GM21786 (cell line): ENCODE results near the gene SULF2.
"Not testable (repeated sequence)": the region's sequence is repeated elsewhere in the genome, so short reads cannot be mapped to it uniquely, and the experiment has no call there.

Experiments used
- ATAC-seq: cut with Tn5 transposase; IDR thresholded peaks from one replicate; pipeline ENCODE4 v1.9.1; 2021; ENCODE audit not compliant: unreplicated experiment

Gene SULF2

DNA sequence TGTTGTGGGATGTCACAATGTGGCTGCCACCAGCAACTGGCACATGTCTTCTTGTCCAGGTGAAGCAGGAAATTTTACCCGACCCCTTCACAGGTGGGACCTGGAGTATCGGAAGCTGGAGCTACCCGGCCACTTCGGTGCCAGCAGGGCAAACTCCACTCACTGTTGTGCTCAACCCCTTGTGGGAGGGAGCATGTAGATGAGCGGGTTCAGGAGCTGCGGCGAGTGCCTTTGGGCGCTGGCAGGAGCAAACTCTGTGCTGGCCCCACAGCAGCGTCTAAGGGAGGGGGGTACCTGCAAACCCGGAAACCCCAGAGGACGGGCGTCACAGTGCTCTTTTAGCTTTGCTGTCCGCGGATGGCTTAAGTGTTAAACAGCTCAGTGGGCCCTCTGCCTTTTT is 20.7 kb upstream of the SULF2 start:
- ATAC-seq: no peak

DNA sequence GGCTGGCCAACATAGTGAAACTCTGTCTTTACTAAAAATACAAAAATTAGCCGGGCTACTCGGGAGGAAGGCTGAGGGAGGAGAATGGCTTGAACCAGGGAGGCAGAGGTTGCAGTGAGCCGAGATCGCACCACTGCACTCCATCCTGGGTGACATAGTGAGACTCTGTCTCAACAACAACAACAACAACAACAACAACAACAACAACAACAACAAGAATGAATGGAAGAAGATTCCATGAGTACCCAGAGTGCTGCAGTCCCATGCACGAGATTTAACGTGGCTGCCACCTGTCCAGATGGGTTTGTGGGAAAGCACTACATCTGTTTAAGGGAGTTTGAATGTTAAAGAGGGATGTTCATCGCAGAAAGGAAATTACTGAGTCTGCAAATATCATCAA is 19.7 kb upstream of the SULF2 start:
- not testable (repeated sequence) for ATAC-seq

DNA sequence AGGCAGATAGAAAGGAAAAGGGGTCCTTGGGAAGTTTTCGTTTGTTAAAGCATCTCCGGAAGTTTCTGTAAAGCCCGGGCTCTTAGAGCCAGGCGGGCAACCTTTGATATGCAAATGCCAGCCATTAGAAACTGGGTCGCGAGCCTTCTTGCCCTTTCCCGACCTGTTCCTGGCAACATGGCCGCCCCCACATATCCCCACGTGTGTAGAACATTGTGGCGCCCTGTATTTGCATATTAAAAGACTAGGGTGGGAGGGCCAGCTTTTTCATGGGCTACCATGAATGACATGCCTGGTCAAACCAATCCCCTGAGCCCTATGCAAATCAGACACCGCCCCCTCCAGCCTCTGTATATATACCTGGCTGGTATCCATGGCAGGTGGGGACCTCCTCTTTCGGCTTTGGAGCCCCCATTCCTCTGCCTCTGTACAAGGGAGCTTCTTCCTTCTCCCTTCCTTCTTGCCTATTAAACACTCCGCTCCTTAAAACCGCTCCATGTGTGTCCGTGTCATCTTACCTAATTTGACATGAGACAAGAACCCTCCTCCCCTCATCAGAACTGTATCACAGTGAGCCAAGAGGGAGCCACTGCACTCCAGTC is 19.0 kb upstream of the SULF2 start:
- not testable (repeated sequence) for ATAC-seq

DNA sequence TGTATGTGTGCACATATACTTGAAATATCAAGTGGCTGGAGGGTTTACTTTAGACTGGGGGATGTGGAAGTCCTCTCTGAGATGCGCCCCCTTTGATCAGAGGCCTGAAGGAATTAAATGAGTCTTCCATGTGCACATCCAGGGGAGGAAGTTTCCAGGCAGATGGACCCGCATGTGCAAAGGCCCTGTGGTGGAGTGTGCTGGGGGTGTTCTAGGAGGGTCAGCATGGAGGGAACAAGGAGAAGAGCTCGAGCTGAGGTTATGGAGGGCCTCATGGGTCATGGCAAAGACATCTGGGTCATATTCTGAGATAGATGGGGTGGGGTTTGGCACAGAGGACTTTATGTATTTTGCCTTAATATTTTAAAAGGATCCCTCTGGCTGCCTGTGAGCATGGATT is 17.7 kb upstream of the SULF2 start:
- no peak for ATAC-seq

DNA sequence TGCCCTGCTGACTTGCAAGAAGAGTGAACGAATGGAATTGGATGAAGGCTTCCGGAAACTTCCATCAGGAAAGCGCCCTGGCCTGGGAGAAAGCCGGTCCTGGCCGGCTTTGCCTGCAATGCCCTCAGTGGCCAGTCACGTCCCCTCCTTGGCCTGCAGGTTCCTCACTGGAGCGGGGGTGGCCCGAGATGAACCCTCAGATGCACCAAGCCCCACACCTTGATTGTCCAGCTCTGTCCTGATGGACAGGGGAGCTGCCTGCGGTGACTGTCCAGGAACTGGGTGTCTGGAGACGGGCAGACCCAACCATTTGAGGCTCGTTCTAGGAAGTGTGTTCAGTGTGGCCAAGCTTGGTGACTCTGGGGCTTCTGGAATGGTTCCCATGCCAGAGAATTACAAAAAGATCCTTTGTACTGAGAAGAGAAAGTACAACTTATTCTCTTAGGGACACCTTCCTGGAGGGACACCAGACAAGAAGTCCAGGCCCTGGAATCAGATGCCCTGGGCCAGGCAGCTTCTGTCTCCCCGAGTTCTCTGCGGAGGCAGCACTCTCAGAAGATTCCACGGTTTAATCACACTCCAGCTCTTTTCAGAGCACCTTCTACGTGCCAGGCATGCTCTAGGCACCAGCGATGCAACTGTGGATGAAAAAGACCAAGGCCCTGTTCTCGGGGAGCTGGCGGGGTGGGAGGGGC is 17.1 kb upstream of the SULF2 start:
- no peak for ATAC-seq

DNA sequence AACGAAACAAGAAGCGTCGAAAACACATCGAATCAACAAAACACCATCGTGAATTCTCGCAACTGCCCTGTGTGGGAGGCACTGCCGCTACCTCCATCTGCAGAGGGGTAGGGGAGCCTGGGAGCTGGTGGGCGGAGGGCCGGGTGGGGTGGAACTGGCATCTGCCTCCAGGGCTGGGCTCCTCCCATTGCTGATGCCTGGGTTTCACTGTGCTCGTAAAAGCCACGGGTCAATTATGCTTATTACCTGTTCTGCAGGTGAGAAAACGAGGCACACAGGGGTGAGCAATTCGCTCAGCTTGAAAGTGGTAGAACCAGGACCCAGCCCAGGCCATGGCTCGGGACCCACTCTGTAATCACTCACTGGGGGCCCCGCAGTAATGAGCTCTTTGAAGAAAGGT is 16.5 kb upstream of the SULF2 start:
- no peak for ATAC-seq

DNA sequence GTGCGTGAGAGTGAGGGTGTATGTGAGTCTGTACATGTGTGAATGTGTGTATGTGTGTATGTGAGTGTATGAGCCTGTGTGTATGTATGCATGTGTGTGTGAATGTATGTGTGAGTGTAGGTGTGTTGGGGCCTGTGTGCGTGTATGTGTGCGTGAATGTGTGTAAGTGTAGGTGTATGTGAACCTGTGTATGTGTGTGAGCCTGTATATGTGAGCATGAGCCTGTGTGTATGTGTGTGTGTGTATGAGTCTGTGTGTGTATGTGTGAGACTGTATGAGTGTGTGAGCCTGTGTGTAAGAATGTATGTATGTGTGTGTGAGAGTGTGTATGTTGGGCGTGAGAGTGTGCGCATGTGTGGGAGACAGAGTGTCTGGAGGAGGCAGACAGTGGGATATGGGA is 15.8 kb upstream of the SULF2 start:
- no peak for ATAC-seq

DNA sequence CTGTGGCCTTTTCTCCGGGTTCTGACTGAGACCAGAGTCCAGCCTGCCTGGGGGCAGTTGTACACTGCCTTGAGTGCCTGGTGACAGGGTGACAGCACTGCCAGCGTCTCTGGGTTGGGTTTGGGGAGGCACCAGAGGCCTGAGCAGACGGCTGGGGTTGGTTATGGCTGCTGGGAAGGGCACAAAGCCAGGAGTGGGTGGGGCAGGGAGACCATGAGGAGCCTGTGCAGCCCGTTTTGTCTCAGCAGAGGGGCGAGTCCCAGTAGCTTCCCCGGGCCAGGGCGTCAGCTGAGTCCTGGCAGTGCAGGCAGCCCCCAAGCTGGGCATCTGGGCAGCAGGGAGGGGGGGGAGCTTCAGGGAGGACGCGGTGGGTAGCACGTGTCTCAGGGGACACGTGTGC is 15.3 kb upstream of the SULF2 start:
- no peak for ATAC-seq

DNA sequence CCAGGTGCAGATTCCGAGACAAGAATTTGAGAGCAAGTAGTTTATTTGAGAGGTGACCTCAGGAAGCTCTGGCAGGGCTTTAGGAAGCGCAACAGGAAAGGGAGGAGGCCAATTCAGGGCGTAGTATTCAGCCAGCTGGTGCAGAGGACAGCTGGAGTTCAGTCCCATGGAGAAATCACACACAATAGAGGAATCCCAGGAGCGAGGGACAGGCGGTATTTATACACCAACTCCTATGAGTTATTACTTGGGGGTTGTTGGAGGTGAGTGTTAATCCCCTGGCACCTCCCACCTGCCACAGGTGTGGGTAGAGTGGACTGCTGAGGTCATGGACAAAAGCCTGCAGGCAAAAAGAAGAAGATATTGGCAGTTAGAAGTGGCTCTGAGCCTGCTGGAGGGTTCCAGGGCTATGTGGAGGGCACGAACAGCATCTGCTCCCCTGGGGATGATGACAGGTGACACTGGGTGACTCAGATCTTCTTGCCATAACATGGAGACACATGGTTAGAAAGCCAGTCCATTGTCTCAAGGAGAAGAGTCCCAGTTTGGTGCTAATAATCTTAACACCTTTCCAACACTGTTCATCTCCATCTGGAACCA is 13.9 kb upstream of the SULF2 start:
- ATAC-seq: no peak

DNA sequence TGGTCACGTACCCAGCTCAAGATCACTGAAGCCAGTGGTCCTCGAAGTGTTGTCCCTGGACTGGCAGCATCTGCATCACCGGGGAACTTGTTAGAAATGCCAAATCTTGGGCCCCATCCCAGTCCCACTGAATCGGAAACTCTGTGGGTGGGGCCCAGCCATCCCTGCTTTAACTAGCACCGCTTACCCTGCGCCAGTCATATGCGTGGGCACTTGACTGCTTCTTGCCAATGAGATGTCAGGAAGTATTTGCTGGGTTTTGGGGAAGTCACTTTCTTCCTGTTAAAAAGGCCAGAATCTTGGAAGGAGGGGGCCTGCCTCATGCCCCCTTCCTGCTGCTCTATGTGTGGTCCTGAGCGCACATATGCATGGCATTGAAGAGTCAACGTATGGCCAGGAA is 11.7 kb upstream of the SULF2 start:
- ATAC-seq: no peak

DNA sequence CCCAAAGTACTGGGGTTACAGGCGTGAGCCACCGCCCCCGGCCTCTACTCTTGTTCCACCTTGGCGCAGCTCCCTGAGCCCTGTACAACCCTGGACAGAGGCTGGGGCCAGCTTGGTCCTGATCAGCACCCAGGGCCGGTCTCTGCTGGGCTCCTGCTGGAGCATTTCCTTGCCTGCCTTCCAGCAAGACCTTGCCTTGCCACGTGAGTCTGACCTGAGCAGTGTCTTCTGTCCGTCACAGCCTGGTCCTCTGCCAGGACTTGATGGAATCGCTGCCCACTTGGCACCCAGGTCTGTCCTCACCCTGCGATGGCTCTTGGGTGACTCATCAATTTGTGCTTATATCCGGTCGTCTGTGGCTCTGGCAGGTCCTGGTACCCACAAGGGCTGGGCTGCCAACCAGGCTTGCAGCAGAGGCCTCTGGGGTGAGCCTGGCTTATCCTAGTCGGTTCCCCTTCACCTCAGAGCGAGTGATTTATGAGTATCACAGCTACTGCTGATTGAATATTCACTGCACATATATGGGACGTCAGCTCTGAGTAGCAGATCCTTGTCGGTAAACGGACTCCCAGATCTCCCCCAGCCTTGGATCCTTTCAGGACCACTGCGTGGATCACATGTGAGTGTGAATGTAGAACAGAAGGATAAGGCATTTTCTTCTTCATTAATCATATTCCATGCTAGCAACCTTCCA is 10.1 kb upstream of the SULF2 start:
- no peak for ATAC-seq

DNA sequence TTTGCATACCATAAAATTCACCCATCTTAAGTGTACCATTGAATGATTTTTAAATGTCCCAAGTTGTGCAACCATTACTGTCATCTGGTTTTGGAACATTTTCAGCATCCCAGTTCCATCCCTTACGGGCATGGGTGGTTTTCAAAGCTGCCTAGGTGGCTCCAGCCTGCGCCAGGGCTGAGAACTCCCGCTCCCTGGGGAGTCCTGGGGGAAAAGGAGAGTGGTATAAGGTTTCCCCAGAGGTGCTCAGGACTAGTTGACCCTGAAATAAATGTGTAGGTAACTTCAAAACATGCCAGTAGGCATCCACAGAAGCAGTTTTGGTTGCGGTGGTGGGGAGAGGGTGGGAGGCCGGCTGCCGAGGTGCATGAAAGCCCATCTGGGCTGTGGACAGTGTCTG is 9.0 kb upstream of the SULF2 start:
- not testable (repeated sequence) for ATAC-seq

DNA sequence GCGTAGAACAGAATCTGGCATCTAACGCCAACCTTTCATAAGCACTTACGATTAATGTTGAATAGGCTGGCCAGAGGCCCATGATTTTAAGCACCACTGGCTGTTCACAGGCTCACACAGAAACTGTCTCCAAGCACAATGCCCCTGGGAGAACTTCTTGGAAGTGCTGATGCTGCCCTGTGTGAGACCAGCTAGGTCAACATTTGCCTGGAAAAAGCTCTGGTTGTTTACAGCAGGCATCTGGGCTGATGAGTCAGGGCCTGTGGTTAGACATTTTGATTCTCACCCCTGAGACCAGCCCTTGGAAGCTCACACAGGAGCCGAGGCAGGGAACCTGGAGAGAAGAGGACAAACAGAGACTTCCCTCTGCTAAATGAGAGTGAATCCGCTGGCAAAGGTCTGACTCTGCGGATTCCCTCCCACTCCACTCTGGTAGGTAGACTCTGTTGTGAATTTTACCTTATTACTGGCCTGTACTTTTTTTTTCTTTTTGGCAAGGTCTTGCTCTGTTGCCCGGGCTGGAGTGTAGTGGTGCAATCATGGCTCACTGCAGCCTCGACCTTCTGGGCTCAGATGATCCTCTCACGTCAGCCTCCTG is 6.8 kb upstream of the SULF2 start:
- ATAC-seq: no peak

DNA sequence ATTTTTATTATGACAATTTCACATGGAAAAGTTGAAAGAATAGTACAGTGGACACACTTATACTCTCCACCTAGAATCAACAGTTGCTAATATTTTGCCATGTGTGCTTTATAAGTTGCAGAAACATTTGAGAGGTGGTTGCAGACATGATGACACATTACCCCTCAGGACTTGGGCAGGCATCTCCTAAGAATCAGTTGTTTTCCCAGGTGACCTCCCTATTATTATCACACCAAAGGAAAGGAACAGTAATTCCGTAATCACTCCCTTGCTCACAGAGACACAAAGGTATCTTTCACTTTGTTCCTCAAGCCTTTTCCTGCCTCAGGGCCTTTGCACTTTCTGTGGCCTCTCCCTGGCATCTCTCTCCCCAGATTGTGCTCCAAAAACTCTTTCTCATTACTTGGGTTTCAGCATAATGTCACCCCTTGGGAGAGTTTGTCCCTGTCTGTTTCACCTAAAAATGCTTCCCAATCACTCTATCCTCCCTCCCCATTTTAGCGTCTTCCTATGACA is 5.9 kb upstream of the SULF2 start:
- no peak for ATAC-seq

DNA sequence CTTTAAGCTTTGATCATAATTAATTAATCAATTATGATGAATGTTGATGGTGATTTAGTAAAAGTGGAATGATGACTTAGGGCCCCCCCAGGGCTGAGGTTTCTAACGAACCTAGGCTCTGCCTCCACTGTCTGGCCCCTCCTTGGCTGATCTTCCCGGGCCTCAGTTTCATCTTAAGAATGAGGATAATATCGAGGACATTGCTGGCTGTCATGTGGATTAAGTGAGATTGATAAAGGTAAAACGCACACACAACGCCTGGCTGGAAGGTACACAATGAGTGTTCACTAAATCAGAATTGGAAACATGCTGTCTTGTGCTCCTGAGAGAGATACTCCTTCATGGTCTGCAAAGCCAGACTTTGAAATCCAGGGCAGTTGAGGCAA is 5.3 kb upstream of the SULF2 start:
- no peak for ATAC-seq

DNA sequence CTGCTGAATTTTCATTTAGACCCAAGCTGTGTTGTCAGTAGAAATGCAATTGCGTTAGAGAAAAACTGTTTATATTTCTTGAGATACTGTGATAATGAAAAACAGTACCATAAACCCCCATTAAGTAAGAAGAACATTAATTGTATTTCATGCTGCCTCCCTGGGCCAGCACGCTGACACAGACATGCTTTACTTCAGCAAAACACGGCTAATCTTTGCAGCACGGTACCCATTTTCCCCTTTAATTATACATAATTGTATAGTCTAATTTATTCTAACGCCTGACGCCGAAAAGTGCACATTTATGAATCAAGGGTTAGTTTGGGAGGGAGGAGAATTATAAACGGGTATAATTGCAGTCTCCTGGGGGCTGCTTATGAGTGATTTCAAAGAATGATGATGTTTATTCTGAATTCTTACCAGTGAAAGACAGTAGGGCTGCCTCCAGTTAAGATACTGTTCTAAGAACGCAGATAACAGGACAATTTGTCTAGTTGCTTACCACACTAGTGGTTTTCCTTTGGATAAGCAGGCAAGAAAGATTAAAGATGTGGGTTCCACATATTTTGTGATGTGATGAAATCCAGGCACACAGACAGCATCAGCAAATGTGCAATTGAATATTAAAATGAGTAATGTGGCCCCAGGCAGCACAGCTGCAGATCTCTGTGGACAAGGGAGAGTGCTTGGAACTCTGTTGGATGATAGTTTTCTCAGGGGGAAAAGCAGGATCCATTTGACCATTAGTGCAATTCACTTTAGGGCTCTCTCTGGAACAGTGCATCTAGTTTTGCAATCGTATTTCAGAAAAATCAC is 4.7 kb upstream of the SULF2 start:
- no peak for ATAC-seq

DNA sequence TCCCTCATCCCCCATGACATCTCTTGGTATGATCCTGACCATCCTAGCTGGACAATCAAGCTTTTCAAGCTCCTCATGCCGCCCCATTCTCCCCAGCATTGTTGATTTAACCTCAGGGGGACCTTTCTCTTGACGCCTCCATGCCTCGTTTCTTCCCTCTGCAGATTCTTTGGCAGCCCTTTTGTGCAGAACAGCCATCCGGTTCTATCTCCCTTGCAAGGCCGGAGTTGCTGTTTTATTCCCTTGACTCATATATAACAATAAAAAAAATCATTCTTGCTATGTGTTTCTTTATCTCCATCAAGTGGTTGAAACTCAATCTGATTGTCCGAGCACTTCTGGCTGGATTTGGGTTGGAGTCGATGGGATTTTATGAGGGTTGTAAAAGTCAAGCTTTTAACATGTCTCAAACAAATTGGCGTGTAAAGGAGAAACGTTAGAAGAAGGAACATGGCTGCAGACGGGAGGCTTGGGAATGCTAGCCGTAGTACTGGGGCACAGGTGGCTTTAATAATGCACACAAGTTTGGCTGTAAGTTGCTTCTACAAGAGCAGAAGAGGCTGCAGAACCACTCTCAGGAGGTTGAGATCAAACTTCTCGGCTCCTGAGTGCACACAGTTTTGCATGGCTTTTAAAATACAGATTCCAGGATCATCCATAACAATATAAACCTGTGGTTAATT is 3.9 kb upstream of the SULF2 start:
- no peak for ATAC-seq

DNA sequence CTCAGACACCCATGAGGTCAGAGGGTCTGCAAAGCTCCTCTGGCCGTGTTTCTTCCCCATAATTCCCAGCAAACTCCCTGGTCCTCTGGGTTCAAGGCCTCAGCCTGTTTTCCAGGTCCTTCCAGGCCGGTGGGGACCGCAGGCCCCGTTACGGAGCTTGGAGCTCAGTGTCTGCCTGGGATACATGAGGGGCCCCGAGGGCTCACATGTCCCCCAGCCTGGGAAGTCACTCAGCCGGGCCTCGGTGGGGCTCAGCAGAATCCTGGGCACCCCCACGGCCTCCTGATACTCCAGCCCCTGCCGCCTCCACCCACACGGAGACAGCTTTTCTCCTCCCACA is 3.4 kb upstream of the SULF2 start:
- no peak for ATAC-seq

DNA sequence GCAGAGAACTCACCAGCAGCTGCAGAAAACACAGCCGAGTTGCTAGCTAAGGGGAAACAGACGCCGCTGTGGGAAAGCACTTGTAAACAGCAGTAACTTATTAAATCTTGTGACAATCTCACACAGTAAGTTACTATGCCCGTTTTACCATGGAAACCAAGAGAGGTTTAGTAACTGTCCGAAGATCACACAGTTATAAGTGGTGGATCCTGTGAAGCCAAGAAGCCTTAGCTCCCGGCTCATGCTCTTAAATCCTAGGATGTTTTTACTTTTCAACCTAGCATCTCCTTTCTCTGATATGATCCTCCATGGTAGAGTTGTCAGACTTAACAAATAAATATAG is 1.5 kb upstream of the SULF2 start:
- ATAC-seq: no peak
